ENCODE results near the gene ZBTB7A.

DNA sequence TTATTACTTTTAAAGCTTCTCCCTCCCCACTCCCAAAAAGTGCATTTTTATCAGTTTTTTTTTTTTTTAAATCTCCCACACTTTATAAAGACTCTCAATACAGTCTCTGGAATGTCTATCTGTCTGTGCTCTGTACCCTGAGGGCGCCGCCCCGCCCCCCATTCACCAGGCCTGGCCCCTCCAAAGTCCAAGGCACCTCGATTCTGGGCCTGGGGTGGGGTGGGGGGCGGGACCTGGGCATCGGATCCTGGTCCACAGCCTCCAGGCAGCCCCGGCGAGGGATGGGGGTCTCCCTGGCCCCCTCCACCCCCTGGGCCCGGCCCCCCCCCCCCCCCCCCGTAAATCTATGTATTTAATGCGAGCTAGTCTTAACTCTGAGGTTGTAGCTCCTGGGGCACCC lies 23.3 kb downstream of the ZBTB7A start:
- TF ChIP-seq, protein P1, sequence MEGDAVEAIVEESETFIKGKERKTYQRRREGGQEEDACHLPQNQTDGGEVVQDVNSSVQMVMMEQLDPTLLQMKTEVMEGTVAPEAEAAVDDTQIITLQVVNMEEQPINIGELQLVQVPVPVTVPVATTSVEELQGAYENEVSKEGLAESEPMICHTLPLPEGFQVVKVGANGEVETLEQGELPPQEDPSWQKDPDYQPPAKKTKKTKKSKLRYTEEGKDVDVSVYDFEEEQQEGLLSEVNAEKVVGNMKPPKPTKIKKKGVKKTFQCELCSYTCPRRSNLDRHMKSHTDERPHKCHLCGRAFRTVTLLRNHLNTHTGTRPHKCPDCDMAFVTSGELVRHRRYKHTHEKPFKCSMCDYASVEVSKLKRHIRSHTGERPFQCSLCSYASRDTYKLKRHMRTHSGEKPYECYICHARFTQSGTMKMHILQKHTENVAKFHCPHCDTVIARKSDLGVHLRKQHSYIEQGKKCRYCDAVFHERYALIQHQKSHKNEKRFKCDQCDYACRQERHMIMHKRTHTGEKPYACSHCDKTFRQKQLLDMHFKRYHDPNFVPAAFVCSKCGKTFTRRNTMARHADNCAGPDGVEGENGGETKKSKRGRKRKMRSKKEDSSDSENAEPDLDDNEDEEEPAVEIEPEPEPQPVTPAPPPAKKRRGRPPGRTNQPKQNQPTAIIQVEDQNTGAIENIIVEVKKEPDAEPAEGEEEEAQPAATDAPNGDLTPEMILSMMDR (IDR thresholded peaks at IDR 0.05), result no peak
- TF ChIP-seq POLR2A (IDR thresholded peaks at IDR 0.05) (no peak), EP300 (IDR thresholded peaks at IDR 0.05) (no peak), POLR2AphosphoS5 (IDR thresholded peaks at IDR 0.05) (no peak)
